Thyroid gland (tissue), 4 donors: Measurements from ENCODE around the gene PPP4C. TPM values are rescaled to one million over a fixed set of nuclear protein-coding genes. Genes with fewer than 3 reads are reported as not detected.

Experiments used
- DNase-seq, 2 donors: peaks; one replicate each; pipeline ENCODE4 v3.0.0-alpha.2; 2019
- H3K27ac ChIP-seq, 3 donors: fragments of 200-600 bp; sonication (generic); 1 replicate in 2 of 3; 2 replicates in 1 of 3; pipeline ENCODE4 v1.5.1; 2016 to 2019; ENCODE audit warnings: mild to moderate bottlenecking in 1 of 3, moderate library complexity in 1 of 3
- H3K27me3 ChIP-seq: fragments of 200-600 bp; sonication (generic); one replicate; pipeline ENCODE4 v1.5.1; 2019
- H3K36me3 ChIP-seq, 2 donors: fragments of 200-600 bp; sonication (generic); one replicate each; pipeline ENCODE4 v1.5.1; 2016 to 2019
- H3K4me1 ChIP-seq, 2 donors: fragments of 200-600 bp; sonication (generic); one replicate each; pipeline ENCODE4 v1.5.1; 2017 to 2019
- H3K4me3 ChIP-seq, 3 donors: fragments of 200-600 bp; sonication (generic); replicated peaks in 1 of 3; 1 replicate in 2 of 3; 2 replicates in 1 of 3; pipeline ENCODE4 v1.5.1; 2016; ENCODE audit warnings: mild to moderate bottlenecking in 1 of 3
- H3K9me3 ChIP-seq: fragments of 200-600 bp; sonication (generic); one replicate; pipeline ENCODE4 v1.5.1; 2017
- CTCF ChIP-seq, 6 experiments: fragments of 200-600 bp in 3 of 6; fragments of 450-650 bp in 3 of 6; sonication (generic) in 3 of 6; IDR thresholded peaks; one replicate each; pipeline ENCODE4 v1.5.1; 2016 to 2019; ENCODE audit warnings: antibody characterized with exemption in 6 of 6, mild to moderate bottlenecking in 2 of 6, inconsistent platforms in 1 of 6, moderate library complexity in 1 of 6
- POLR2A ChIP-seq, 2 donors: fragments of 450-650 bp; IDR thresholded peaks; one replicate each; pipeline ENCODE4 v1.6.1; 2017; ENCODE audit warnings: antibody characterized with exemption in 2 of 2, mild to moderate bottlenecking in 2 of 2, moderate library complexity in 1 of 2
- WGBS, 2 donors: methylation state at CpG; one replicate each; pipeline ENCODE4 v1.1.5; 2017; 5-methylcytosine and 5-hydroxymethylcytosine counted together
- intact Hi-C: fragments of 100-400 bp; cut with DNase I; formaldehyde crosslinking; loops from one replicate; pipeline ENCODE4 v1.15.1; 2023
- total RNA-seq, 4 donors: library from RNA; depleted of rRNA; stranded (reverse); fragments of >200 nt; gene quantifications; one replicate each; pipeline ENCODE4 v1.2.3, GENCODE V29; 2016

Gene PPP4C
- total RNA-seq, 4 donors from 2014 or later = 43.6 to 59.9 (median 50.8) TPM

DNA sequence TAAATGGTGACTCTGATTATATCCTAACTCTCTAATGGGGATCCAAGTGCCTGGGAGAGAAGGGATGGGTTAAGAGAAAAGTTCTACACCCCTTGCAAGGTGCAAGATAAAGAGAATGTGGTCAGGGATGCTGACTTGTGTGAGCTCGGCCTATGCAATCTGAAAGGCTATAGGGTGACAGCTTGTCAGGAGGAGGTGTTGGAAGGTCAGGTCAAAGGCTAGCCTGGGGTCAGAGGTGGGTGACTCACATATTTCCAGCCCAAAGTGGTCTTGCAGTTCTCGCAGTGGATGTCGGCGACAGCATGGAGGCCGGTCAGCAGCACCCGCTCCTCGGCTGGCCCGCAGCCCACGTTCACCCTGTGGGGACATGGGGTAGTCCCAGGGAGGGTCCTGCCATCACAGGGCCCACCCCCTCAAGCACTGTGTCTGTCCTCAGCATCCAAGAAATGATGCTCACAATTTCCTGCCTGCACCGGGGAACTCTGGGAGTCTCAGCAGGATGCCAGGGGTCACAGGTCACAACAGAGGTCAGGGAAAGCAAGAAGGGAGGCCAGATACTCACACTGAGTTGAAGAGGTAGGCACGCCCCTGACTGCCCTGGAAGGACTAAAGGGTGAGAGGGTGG, 18.9 kb downstream of the PPP4C start:
- no peaks in the 10 kb centered on the region for H3K27me3 ChIP-seq
- intact Hi-C loops = no loop called here
- peaks cover 39 to 45% of the 10 kb centered on the region in 2 donors for H3K4me1 ChIP-seq
- H3K36me3 ChIP-seq = peaks cover 5 to 12% of the 10 kb centered on the region in 2 donors
- 82 to 89% methylated on average over 11 of the region's 11 CpGs for WGBS, 2 donors
- no peaks in the 10 kb centered on the region for H3K9me3 ChIP-seq
- no peak for DNase-seq
- peak overlapping the region in 1 of 3 donors; percentile 78 for H3K4me3 ChIP-seq
- TF ChIP-seq CTCF (IDR thresholded peaks at IDR 0.05) (no peak), POLR2A (IDR thresholded peaks at IDR 0.05) (no peak)
- H3K27ac ChIP-seq = peak overlapping the region; percentile 82 to 92 (median 88)

DNA sequence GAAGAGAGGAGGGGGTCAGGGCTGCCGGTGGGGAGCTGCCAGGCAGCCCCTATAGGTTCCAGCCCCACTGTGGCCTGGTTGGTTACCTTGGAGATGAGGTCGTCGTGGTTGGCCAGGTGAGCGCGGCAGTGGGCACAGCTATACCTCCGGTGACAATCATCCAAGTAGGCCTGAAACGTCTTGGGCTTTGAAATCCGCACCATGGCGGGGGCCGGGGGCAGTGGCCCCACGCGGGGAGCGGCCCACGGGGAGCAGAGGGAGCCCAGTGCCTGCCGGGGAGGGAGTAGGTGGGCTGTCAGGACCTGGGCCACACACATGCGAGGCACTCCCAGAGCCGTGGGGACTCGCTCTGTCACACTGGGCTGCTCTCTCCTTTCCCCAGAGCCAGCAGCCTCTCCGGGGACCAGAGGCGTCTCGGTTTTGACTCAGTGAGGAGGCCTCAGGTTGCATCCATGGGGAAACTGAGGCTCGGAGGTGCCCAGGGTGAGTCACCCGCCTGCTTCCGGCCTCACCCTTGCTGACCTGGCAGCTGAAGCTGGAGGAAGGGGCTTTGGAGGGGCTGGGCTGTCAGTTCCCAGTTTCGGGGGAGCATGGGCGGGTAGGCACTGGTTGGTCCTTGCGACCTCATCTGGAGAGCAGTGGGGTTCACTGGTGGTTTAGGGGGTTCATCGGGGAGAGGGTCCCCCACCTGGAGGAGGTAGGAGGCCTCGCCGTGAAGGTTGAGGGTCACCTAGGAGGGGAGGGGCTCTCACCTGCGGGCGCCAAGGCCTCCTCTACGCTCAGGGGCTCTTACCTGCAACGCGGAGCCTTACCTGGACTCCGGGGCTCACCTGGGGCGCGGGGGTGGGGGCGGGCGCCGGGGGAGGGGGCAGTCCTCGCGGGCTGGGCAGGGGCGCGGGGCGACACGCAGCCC, 19.6 kb downstream of the PPP4C start:
- TF ChIP-seq CTCF (IDR thresholded peaks at IDR 0.05) = no peak
- no peak for TF ChIP-seq POLR2A (IDR thresholded peaks at IDR 0.05)
- WGBS, 2 donors = 29 to 53% methylated on average over 14 to 16 of the region's 47 CpGs
- Histone ChIP-seq H3K36me3 (peaks cover 5 to 12% of the 10 kb centered on the region in 2 donors), H3K4me1 (peaks cover 39 to 45% of the 10 kb centered on the region in 2 donors), H3K4me3 (peak overlapping the region; percentile 8 to 78 (median 48)), H3K27ac (peak overlapping the region; percentile 82 to 92 (median 88)), H3K9me3 (no peaks in the 10 kb centered on the region), H3K27me3 (no peaks in the 10 kb centered on the region)
- intact Hi-C loops = loop anchor here (2.0 kb wide), 1 partner anchor 25 kb away; no protein-coding TSS in a partner anchor
- DNase-seq = peak; percentile 38 to 44

DNA sequence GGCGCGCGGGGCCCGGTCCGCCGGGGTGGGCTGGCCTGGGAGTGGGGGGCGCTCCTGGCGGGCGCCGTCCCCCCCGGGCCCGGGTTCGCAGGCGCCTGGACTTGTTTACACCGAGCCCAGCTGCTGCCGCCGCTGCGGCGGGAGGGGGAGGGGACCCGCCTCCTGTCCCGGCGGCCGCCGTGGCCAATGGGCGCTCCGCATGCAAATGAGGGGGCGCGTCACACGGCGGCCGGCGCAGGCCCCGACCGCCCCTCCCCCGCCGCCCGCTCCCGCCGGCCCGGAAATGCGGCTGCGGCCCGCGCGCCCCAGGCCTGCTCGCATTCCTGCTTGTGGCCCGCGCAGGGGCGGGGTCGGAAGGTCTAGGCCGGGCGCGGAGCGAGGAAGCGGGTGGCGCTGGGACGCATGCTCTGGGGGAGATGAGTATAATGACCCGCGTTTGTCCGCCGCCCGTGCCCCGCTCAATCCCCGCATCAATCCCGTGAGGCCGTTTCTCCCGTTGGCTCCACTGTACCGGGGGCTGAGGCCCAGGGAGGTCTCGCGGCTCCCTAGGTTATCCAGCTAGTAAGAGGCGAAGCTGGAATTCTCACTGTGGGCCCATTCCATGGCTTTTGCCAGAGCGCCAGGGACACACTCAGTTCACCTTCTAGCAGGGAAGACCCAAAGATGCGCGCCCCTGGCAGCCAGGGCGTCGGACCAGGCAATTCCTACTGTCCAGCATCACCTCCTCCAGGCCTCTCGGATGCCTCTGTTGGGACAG, 20.5 kb downstream of the PPP4C start, which contains the start of gene YPEL3:
Gene YPEL3 (minus strand): TSS at position 109 of the 757 bp plus-strand sequence. CDS start 731 bp downstream, outside the sequence.
- H3K36me3 ChIP-seq = peaks cover 5 to 12% of the 10 kb centered on the region in 2 donors
- H3K9me3 ChIP-seq = no peaks in the 10 kb centered on the region
- 32 to 71% methylated on average over 8 to 17 of the region's 77 CpGs for WGBS, 2 donors
- intact Hi-C loops = loop anchor here (2.0 kb wide), 1 partner anchor 25 kb away; no protein-coding TSS in a partner anchor
- peak within 1 kb of the TSS; percentile 82 to 92 (median 88) for H3K27ac ChIP-seq
- DNase-seq = peak; percentile 94 to 96
- no peaks in the 10 kb centered on the region for H3K27me3 ChIP-seq
- peak in 1 of 2 donors; percentile 89 for TF ChIP-seq POLR2A (IDR thresholded peaks at IDR 0.05)
- TF ChIP-seq CTCF (IDR thresholded peaks at IDR 0.05) = no peak
- peak within 1 kb of the TSS; percentile 8 to 78 (median 48) for H3K4me3 ChIP-seq
- peaks cover 34 to 39% of the 10 kb centered on the region in 2 donors for H3K4me1 ChIP-seq

DNA sequence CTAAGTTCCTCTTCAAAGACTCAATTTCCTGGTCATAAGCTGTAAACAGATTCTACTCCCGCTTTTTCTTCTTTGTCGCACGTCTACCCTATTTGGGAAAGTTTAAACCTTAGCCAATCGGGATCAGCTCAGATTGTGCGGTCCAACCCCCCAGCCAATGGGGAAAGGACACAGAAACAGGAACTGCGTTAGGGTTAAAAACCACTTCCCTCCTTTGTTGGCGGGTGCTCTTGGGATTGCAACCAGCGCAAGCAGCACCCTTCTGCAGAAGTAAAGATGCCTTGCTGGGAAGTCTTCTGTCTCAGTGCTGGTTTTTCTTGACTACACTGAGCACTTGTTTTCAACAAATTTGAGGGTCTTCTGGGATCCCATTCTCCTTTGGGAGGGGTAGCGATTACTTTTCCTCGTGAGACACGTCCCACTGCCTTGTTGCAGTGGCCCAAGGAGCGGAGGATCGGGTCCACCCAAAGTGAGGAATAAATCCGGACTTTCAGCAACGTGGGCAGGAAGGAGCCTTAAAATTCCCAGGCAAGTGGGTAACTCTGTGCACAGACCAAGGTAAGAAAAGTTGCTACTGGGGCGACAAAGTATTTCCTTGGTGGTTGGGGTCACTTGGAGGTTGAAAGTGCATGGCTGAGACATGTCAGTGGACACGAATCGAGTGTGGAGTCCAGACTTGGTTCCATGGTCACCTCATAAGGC, 21.2 kb downstream of the PPP4C start:
- Histone ChIP-seq H3K27me3 (no peaks in the 10 kb centered on the region), H3K27ac (peak overlapping the region; percentile 61 to 77 (median 71)), H3K9me3 (no peaks in the 10 kb centered on the region), H3K4me1 (peaks cover 30 to 35% of the 10 kb centered on the region in 2 donors), H3K36me3 (peaks cover 5 to 12% of the 10 kb centered on the region in 2 donors), H3K4me3 (peak overlapping the region in 1 of 3 donors; percentile 78)
- intact Hi-C loops = loop anchor here (2.0 kb wide), 1 partner anchor 24 kb away; no protein-coding TSS in a partner anchor
- 96 to 97% methylated on average over 18 of the region's 18 CpGs for WGBS, 2 donors
- DNase-seq = no peak
- TF ChIP-seq POLR2A (IDR thresholded peaks at IDR 0.05) (no peak), CTCF (IDR thresholded peaks at IDR 0.05) (no peak)
